ENCODE measurements around the gene PCDH8.

Gene PCDH8

GRCh38 chr13:52848455-52849195, at the start of gene PCDH8:
Gene PCDH8 (minus strand): TSS chr13:52848640. CDS start chr13:52848436, 204 bp downstream.
- no peak for DNase-seq (ENCODE audit: low read depth)

DNA sequence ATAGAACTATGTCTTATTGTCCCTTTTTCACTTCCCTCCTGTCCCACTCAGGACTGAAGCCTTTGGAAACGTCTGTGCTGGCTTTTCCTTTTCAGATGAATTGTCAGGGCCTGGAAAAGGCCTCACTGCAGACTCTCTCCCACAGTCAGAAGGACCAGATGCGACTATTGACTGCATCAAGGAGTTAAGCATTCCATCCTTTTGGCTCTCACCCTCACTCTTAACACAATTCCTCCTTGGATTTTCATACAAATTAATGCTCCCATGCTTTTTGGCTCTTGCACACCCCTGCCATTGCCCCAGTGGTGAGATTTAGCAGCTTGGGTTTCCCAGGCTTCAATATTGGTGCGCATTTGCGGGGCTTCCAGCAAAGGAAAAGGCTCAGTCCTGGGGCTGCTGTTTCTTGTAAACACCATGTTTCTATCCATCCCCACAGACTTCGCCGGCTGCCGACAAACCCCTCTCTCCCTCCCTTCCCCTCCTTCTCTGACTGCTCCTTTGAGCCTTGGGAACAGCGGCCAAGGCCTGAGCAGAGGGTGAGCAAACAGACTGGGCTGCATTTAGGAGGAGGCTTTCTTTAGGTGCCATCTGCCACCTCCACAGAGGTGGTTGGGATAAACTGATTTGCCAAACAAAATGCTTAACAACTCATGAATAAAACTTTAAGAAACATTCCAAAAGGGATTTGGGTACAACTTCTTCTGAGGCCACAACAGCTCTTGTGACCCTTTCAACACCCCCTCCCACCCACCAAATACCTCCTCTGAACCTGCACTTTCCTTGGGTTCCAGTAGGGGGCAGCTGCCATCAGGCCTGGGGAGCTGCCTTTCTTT, 48.6 kb upstream of the PCDH8 start:
- DNase-seq (ENCODE audit: low read depth), result no peak

GRCh38 chr13:52894413-52894812, 46.0 kb upstream of the PCDH8 start:
- DNase-seq (ENCODE audit: low read depth), result no peak

DNA sequence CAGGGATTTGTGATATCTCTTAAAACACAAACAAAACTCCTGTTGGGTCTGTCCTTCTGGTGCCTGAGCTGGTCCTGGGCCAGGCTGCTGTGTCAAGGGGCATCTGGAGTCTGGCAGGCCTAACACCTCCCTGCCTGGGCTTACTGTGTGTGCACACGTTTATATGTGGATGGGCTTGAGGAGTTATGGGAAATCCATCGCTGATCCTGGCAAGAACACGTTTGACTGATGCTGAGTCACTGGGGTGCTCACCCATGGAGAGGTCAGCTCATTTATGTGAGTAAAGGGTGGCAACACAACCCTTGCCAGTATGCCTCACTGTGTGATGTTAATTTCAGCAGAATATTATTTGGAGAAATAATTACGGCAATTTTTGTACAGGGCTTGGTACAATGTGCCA, 44.5 kb upstream of the PCDH8 start:
- DNase-seq (ENCODE audit: low read depth), result no peak

DNA sequence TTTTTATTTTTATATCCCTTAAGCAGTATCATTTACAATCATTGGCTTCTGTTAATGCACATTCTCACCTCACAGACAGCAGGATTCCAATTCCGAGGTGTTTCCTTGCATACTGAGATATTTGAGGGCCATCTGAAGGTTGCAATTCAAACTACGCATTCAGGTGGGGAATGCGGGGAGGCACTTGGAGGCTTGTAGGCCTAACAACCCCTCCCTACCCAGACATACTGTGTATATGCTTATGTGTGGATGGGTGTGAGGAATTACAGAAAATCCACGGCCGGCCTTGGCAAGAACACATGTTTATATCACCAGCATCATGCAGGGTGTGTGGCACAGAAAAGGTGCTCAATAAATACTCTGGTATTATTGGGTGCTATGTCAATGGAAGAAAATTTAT, 43.3 kb upstream of the PCDH8 start:
- no peak for DNase-seq (ENCODE audit: low read depth)

DNA sequence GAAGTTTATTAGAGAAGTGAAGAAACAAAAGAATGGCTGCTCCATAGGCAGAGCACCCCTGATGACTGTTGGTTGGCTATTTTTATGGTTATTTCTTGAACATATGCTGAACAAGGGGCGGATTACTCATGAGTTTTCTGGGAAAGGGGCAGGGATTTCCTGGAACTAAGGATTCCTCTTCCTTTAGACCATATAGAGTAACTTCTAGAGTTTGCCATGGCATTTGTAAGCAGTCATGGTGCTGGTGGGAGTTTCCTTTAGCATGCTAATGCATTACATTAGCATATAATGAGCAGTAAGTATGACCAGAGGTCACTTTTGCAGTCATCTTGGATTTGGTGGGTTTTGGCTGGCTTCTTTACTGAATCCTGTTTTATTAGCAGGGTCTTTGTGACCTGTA, 38.7 kb upstream of the PCDH8 start:
- no peak for DNase-seq (ENCODE audit: low read depth)

DNA sequence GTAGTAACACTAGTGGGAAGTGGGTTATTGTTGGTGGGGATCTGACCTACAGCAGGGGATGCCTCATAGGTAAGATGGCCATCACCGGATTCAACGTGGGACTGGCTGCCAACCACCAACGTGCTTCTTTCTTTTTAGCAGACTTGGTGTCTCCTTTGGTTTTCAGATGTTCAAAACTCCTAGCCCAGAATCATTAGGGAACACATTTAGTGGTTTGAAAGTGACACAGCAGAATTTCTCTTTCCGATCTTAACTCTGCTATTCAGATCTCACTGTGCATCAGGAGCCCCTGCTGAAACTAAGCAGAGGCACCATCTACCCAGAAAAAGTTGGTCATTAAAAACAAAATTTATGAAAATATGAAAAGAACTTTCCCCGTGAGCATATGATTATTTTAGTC, 36.7 kb upstream of the PCDH8 start:
- DNase-seq (ENCODE audit: low read depth), result no peak

- DNase-seq (ENCODE audit: low read depth), result no peak
Observed at GRCh38 chr13:52884429-52885010, 36.1 kb upstream of the PCDH8 start.

GRCh38 chr13:52882785-52883184, 34.3 kb upstream of the PCDH8 start:
- no peak for DNase-seq (ENCODE audit: low read depth)

GRCh38 chr13:52879950-52880741, 31.7 kb upstream of the PCDH8 start:
- no peak for DNase-seq (ENCODE audit: low read depth)

DNA sequence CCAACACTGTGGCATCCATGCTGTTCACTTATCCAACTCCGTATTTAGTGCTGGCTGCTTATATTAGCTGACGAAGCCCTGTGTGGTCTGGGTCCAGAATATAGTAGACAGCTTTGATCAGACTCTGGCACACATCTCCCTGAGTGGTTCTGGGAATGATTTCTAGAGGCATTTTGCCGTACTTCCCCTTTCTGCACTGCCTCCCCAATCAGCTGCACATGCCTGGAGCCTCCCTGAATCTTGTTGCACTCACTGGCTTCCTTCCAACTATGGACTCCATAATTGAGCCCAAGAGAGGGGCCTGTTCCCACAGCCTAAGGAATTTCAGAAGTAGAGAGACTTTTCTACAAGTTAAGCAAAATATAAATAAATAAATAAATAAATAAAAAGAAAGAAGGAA, 30.4 kb upstream of the PCDH8 start:
- no peak for DNase-seq (ENCODE audit: low read depth)

- DNase-seq (ENCODE audit: low read depth), result no peak
Observed at GRCh38 chr13:52870143-52870542, 21.7 kb upstream of the PCDH8 start.

GRCh38 chr13:52869621-52870020, 21.2 kb upstream of the PCDH8 start:
- DNase-seq (ENCODE audit: low read depth), result no peak

GRCh38 chr13:52869050-52869449, 20.6 kb upstream of the PCDH8 start:
- no peak for DNase-seq (ENCODE audit: low read depth)

DNA sequence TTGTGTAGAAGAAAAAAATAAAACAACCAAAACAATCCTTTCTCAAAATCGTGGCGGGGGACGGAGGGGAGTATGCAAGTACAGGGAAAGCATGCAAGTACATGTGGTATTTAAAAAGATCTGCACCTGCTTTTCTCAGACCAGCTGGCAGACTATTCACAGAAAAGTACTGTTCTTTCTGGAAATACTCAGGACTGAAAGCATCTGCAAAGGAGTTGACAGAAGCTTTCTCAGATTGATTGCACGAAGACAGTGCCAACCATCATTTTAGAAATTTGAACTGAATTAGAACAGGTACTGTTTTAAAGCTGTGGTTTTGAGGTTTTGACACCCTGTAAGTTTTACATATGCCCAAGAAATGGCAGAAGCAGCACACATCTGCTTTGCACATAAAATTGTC, 19.8 kb upstream of the PCDH8 start:
- DNase-seq (ENCODE audit: low read depth), result no peak

DNA sequence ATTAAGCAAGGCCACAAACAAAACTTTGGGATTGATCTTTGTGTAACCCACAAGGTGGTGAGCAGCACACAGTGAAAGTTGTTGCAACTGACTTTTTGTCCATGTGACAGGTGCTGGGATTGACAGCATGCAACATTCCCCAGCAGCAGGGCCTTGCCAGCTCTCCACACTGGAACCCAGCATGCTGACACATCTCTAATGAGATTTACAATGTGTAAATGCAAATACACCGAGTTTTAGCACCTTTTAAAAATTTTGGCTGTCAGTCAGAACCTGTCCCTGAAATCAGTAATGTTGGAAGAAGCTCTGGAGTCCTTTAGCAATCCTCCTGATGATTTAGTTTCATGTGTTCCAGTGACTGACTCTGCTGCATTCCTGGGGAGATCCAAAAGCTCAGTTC, 16.5 kb upstream of the PCDH8 start:
- no peak for DNase-seq (ENCODE audit: low read depth)

GRCh38 chr13:52862358-52863206, 14.1 kb upstream of the PCDH8 start:
- DNase-seq (ENCODE audit: low read depth), result no peak

- DNase-seq (ENCODE audit: low read depth), result no peak
Observed at GRCh38 chr13:52852444-52852843, 4.0 kb upstream of the PCDH8 start.

DNA sequence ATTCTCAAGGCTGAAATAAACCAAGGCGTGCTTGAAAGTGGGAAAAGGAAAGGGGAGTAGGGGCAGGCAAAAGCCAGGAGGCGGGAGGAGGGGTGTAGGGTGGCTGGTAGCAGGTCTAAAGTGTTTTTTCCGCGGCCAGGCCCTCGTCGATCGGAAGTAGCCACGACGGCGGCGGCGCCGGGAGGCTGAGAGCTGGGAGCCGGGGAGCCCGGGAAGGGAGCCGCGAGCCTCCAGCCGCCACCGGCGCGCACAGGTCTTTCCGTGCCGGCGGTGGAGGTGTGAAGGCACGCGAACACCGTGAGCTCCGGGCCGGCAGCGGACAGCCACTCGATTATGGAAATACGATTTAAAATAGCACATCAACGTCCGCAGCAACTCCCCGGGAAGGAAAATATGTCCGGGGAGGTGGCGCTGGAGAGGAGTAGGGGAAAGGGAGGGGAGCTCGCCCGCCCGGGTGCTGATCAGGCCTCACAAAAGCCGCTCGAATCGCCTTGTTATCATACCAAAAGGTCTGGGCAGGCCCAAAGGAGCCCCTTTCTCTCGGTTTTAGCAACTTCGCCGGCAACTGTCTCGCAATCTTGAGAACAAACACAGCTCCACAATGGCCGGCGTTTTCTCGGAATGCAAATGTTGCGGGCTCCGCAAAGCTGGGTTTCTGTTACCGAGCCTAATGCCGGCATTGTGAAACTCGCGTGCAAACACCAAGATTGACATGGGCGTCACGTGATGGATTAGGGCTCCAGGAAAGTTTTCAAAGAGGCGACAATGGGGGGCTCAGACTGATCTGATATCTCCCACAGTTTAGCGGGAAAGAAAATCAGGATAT, 2.9 kb upstream of the PCDH8 start:
- no peak for DNase-seq (ENCODE audit: low read depth)

GRCh38 chr13:52850396-52851136, 2.1 kb upstream of the PCDH8 start:
- peak; percentile 14 for DNase-seq (ENCODE audit: low read depth)
